Measurements from ENCODE around the gene RAB11FIP2.

Gene RAB11FIP2

GRCh38 chr10:117980755-117981702, 65.7 kb downstream of the RAB11FIP2 start:
- DNase-seq (ENCODE audit: low read depth in 3 of 3), result no peak

GRCh38 chr10:117980216-117980615, 66.5 kb downstream of the RAB11FIP2 start:
- DNase-seq (ENCODE audit: low read depth in 3 of 3), result no peak

GRCh38 chr10:117972168-117972837, 74.4 kb downstream of the RAB11FIP2 start:
- DNase-seq (ENCODE audit: low read depth in 3 of 3), result no peak

GRCh38 chr10:117970962-117971361, 75.8 kb downstream of the RAB11FIP2 start:
- no peak for DNase-seq (ENCODE audit: low read depth in 3 of 3)

- DNase-seq (ENCODE audit: low read depth in 3 of 3), result no peak
Observed at GRCh38 chr10:117969592-117969991, 77.1 kb downstream of the RAB11FIP2 start.

- no peak for DNase-seq (ENCODE audit: low read depth in 3 of 3)
Observed at GRCh38 chr10:117968354-117969182, 78.2 kb downstream of the RAB11FIP2 start.

- DNase-seq (ENCODE audit: low read depth in 3 of 3), result no peak
Observed at GRCh38 chr10:117967149-117967650, 79.5 kb downstream of the RAB11FIP2 start.

- no peak for DNase-seq (ENCODE audit: low read depth in 3 of 3)
Observed at GRCh38 chr10:117965984-117966383, 80.8 kb downstream of the RAB11FIP2 start.

GRCh38 chr10:117964536-117964935, 82.2 kb downstream of the RAB11FIP2 start:
- DNase-seq (ENCODE audit: low read depth in 3 of 3), result no peak

- DNase-seq (ENCODE audit: low read depth in 3 of 3), result no peak
Observed at GRCh38 chr10:117960345-117960935, 86.3 kb downstream of the RAB11FIP2 start.

GRCh38 chr10:117956972-117957371, 89.8 kb downstream of the RAB11FIP2 start:
- DNase-seq (ENCODE audit: low read depth in 3 of 3), result no peak

GRCh38 chr10:117955176-117955575, 91.6 kb downstream of the RAB11FIP2 start:
- no peak for DNase-seq (ENCODE audit: low read depth in 3 of 3)
